Fibroblast of skin of left biceps (primary cell): ENCODE data around the gene HSD3B7.
"Not testable (repeated sequence)": the region's sequence is repeated elsewhere in the genome, so short reads cannot be mapped to it uniquely, and the experiment has no call there.

Experiments used
- DNase-seq, 2 experiments: peaks; one replicate each; pipeline ENCODE4 v3.0.0-alpha.2; 2013; ENCODE audit warnings: low read depth in 2 of 2

The HSD3B7 gene

DNA sequence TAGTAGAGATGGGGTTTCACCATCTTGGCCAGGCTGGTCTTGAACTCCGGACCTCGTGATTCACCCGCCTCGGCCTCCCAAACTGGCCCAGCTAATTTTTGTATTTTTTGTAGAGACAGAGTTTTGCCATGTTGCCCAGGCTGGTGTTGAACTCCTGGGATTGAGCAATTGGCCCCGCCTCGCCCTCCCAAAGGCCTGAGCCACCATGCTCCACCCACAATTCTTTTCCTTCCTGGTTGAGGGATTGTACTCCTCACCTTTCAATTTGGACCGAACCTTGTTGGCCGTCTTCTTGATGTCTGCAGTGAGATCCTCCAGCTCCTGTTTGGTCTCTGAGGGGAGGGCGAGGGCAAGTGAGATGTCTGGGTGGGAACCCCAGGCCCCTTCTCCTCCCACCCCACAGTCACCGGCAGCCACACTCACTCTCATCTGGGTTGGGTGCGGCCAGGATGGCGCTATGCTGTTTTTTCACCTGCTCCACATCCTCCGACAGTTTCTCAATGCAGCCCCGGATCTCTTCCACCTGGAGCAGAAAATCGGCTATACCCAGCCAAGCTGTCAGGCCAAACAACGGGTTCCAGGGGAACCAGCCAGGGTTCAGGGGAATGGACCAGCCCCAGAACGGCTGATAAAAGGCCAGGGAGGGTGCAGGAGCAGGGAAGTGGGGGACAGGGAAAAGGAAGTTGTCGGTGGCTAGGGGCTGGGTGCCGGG, 15.8 kb downstream of the HSD3B7 start:
- DNase-seq = no peak

DNA sequence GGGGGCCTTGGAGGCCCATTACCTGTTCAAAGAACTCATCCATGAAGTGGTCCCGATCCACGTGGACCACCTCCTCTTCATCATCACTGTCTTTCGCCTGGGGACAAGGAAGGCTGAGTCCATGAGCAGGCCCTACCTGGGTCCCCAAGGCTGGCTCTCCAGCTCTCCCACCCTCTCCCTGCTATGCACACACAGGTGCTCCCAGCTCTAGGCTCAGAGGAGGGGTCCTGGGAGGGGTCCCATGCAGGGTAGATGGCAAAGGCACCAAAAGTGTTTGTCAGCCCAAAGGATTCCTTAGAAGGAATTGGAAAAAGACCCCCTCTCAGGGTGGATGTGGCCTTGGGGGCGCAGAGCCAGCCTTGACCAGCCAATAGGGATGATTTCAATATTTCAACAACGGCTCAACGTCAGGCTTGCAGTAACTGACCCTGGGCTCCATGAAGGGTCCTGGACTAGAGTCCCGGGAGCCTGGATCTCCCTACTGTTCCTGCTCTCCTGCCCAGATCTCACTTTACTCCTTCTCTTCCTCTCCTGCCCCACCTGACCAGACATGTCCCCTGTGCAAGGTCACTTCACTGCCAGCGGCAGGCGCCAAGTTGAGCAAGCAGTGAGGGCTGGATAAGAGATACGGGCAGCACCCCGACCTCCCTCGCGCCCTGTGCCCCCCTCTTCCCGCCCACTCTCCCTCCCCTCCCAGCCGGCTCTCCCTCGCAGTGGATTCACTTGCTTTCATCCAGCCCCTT, 16.7 kb downstream of the HSD3B7 start:
- DNase-seq = no peak

DNA sequence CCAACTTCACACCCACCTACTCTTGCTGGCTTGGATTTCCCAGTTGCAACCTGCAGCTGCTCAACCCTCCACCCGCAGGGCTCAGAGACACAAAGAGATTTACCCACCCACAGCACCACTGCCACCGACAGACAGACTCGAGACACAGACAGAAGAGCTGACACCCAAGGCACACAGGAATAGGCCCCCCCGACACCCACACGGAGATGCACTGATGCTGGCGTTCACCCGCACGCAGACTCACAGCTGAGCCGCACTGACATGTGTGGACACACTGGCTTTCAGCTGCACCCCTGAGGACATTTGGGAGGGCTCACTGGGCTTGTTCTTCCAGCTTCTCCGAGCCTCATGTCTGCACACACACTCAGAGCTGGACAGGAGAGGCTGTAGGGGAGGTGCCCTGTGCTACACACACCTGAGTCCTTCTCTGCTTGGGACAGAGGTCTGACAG, 17.3 kb downstream of the HSD3B7 start:
- no peak for DNase-seq

DNA sequence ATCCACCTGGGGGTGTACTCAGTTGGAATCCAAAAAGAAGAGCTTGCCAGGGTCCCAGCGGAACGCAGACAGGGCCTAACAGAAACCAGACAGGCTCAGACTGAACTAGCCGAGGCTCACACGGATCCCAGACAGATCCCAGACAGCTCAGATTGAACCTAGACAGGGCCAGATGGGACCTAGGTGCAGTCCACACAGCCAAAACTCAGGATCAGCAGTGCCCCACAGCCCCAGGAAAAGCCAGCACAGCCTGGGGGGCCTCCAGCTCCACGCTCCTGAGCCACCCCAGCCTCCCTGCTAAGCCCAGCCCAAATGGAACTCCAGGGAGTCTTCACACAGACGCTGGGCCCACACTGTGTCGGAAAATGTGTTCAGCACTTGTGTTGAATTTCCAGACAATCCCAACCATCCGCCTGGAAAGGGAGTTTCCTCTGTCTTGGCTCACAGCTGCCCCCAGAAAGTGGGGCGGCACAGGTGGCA, 17.9 kb downstream of the HSD3B7 start:
- no peak for DNase-seq

DNA sequence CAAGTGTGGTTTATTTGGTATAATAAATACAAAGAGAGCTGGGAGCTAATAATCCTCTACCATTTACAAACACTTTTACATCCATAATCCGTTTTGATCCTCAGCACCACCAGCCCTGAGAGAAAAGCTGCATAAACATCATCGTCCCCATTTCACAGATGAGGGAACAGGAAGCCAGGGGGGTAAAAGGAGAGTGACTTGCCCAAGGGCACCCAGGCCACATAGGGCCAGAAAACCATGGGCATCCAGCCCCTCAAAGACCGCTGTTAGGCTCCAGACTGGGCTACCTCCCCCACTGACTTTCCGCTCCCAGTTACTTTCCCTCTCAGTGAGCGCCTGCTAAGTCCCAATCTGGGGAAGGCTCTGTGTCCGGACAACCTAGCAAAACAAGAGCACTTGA, 18.7 kb downstream of the HSD3B7 start:
- no peak for DNase-seq

DNA sequence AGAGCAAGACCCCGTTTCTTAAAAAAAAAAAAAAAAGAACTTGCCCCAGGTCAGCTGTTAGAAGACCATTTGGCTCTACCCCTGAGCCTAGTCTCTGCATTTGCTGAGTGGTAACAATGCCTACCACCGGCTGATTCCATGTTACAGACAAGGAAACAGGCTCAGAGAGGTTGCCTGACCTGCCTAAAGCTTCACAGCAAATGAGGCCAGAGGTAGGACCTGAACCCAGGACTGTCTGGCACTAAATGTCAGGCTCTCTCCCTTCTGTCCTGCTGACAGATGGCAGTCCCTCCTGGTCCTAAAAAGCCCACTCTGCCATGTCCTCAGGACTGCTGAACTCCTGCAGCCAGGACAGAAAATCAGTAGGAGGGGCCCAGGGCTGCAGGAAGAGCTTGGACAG, 19.7 kb downstream of the HSD3B7 start:
- DNase-seq = no peak

DNA sequence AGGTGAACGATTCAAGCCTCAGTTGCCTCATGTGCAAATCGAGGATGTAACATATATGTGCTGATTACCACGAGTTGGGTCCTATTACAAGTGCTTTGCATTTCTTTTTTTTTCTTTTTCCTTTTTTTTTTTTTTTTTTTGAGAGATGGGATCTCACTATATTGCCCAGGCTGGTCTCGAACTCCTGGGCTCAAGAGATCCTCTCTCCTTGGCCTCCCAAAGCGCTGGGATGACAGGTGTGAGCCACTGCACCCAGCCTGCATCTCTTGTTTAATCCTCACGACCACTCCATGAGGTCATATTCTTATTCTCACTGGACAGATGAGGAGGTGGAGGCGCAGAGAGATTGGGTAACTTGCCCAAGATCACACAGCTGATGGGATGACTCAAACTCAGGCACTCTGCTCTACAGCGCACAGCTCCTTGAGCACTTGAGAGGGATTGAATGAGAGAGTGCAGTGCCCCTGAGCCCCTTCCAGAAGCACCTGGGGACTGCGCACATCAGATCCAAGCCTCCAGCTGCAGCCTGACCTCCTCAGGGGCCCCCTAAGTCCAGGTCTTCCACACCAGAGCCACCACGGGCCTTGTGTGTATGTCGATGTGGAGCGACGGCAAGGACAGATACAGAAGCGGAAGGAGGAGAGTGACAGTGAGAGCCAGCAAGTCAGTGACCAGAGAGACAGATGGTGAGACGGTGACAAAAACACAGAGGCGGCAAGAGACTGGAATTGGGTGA, 20.5 kb downstream of the HSD3B7 start:
- DNase-seq = no peak

DNA sequence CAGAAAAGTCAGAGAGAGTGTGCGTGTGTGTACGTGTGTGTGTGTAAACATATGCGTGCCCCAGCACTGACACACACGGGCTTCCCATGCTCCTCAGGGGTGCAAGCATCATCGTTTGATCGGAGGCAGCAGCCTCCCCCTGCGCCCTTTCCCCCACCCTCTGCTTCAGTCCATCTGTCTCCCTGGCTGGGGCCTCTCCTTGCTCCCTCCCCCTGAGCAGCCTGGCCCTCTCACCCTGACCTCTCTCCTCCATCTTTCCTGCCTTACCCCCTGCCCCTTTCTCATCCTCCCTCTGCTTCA, 21.0 kb downstream of the HSD3B7 start:
- no peak for DNase-seq

DNA sequence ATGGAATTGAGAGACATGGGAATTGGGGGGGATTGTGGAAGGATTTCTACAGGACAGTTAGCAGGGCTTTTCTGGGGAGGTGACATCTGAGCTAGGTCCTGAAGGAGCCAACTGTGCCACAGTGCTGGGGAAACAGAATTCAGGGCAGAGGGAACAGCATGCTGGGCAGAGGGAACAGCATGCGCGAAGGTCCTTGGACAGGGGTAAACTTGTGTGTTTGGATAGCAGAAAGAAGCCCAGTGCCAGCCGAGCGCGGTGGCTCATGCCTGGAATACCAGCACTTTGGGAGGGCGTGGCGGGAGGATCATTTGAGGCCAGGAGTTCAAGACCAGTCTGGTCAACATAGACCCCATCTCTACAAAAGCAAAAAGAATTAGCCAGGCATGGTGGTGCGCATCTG, 21.6 kb downstream of the HSD3B7 start:
- no peak for DNase-seq

DNA sequence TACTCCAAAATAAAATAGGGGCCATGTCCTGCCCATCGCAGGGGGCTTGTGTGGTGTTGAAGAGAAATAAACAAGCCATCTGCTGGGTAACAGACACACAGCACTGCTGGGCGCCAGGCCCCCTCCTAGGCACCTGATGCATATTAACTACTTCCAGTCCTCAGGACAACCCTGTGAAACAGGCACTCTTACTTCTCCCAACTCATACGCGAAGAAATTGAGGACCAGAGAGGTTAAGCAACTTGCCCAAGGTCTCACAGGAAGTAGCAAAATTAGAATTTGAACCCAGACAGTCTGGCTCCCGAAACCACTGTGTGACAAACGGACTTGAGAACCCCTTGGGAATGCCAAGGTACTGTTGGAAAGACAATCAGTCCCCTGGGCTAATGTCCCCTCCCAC, 22.7 kb downstream of the HSD3B7 start:
- no peak for DNase-seq

DNA sequence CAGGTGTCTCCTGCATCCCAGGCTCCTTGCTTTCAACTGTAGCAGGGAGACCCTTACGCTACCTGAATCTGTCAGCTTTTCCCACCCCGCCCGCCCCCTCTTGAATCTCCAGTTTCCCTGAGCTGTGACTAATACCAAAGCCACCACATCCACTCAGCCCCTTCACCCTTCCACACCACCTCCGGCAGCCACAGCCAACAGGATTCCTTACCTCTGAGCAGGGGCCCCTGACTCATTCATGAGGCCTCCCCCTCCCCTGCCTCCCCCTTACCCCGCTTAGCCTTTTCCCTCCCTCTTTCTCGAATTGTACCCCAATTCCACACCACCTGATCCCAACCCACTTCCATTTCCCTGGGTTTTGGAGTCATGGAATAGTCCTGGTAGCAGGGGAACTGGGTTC, 23.1 kb downstream of the HSD3B7 start:
- DNase-seq = no peak

DNA sequence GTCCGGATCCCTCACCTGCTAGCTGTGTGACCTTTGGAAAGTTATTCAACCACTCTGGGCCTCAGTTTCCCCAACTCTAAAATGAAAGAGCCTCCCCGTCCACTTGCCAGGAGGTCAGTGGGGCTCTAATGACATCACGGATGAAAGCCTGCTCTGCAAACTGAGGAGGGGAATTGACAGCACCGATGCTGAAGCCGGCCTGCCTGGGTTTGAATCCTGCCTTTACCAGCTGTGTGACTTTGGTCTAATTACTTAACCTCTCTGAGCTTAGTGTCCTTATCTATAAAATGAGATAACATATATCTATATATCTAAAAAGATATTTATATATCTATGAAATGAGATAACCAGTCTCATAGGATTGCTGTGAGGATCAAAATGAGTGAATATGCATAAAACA, 23.5 kb downstream of the HSD3B7 start:
- no peak for DNase-seq

DNA sequence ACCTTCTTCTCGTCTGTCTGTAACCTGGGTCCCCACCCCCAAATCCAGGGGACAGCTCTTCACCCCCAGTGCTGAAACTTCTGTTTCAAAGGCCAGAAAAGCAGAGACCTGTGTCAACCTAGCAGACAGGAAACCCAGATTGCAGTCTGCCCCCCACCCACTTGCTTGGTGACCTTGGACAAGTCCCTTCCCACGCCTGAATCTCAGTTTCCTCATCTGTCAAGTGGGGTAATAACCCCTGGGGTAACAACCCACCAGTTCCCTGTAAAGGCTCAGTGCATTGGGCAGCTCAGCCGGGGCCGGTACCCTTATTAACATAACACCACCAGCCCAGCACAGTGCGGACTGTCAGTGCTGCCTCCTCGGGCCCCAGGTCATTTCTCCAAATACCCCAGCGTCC, 24.1 kb downstream of the HSD3B7 start:
- DNase-seq = no peak

DNA sequence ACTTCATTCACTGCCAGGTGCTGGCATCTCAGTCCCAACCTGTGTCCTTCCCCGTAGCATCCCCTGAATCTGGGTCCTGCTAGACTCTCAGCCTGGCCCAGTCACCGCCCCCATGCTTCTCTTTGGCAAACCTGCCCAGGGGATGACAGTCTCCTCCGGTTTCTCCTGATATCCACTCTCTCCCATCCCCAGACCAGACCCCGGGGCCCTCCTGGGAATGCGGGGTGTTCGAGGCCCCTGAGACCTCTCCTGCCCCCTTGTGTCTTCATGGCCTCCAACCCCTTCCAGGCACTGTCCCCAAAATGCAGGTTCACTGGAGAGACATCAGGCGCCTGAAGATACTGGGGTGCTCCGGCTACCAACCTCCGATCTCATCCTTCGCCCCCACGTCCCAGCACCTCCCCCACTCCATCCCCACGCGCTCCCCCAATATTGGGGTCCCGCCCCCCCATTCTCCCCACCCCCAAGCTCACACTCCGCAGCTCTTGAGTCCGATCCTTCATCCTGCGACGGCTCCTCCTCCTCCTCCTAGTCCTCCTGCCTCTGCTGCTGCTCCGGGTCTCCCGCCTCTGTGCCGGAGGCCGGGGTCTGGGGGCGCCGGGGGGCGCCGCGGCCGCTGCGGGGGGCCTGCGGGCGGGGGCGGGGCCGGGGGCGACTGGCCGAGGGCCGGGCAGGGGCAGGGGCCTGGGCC, 25.0 kb downstream of the HSD3B7 start:
- no peak for DNase-seq

DNA sequence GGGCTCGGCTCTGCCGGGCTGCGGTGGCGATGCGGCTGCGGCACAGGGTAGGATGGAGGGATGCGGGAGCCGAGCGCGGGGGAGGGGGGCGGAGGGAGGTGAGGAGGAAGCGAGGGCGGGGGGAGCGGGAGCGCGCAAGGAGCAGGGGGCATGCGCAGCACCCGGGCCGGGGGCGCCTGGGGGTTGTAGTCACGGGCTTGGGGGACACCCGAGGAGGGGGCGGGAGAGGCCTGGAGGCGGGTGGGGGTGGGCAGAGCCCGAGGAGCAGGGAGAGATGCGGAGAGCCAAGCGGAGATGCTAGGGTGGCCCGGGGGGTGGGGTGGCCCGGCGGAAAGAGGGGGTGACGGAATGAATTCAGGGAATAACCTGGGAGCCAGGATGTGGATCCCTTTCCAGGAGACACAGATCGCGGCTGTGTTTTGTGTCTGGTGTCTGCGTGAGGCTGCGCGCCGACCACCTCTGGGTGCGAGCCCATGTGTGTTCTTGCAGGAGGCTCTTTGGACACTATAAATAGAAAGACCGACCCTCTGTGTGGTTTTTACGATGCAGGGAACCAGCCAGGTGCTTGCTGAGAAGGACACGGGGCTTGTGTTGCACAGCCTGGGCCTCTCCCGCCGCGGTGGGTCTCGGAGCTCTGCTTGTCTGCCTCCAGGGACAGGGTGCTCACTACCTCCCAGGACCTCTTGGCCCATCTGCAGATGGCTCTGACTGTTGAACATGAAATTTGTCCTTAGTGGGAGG, 25.7 kb downstream of the HSD3B7 start, which contains the start of gene STX1B:
STX1B (minus strand) TSS at position 54 of the 741 bp plus-strand sequence. CDS start 242 bp downstream, outside the sequence.
- no peak for DNase-seq

DNA sequence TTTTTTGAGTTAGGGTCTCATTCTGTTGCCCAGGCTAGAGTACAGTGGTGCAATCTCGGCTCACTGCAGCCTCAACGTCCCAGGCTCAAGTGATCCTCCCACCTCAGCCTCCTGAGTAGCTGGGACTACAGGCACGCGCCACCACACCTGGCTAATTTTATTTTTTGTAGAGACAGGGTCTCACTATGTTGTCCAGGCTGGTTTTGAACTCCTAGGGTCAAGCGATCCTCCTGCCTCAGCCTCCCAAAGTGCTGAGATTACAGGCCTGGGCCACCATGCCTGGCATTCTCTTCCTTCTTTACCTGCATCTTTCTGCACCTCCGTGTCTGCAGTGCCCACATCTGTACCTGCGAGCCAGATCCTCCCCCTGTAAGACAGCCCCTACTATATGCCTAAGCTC, 26.8 kb downstream of the HSD3B7 start:
- not testable (repeated sequence) for DNase-seq

DNA sequence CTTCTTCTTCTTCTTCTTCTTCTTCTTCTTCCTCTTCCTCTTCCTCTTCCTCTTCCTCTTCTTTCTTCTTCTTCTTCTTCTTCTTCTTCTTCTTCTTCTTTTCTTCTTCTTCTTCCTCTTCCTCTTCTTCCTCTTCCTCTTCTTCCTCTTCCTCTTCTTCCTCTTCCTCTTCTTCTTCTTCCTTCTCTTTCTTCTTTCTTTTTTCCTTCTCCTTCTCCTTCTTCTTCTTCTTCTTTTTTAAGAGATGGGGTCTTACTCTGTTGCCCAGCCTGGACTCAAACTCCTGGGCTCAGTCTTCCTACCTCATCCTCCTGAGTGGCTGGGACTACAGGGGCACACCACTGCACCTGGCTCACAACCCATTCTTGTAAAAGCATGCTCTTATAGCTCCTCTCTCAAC, 28.3 kb downstream of the HSD3B7 start:
- DNase-seq = not testable (repeated sequence)

DNA sequence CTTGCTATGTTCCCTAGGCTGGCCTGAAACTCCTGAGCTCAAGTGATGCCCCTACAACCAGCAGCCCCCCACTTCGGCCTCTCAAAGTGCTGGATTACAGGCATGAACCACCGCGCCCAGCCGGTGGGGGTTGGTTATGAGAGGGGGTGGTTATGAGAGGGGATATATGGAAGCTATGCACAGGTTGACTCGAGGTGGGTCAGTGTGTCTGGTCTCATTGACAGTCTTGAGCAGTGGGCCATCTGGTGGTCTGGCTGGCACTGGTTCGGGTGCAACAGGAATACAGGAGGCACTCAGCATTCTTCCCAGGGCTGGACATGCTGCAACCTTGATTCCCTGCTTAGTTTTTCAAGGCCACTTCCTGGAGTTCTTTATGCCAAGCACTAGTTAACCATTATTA, 31.0 kb downstream of the HSD3B7 start:
- DNase-seq = no peak

DNA sequence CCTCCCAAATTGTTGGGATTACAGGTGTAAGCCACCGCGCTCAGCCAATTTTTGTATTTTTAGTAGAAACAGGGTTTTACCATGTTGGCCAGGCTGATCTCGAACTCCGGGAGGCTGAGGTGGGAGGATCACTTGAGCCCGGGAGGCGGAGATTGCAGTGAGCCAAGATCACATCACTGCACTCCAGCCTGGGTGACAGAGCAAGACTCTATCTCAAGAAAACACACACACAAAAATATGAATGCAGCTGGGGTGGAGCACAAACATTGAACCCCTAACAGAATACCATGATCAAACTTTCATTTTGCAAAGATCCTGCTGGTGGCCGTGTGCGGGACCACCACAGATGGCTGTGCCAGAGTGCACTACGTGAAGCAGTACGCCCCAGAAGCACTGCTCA, 32.7 kb downstream of the HSD3B7 start:
- DNase-seq = not testable (repeated sequence)

DNA sequence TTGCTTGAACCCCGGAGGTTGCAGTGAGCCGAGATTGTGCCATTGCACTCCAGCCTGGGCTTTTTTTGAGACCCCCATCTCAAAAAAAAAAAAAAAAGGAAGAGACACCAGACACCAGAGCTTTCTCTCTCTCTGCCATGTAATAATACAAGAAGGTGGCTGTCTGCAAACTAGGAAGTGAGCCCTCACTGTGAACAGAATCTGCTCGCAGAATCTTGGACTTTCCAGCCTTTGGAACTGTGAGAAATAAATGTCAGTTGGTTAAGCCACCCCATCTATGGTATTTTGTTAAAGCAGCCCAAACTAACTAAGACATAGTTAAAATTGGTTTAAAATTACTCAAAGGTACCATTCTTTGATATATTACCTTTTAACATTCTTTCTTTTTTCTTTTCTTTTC, 35.5 kb downstream of the HSD3B7 start:
- no peak for DNase-seq

DNA sequence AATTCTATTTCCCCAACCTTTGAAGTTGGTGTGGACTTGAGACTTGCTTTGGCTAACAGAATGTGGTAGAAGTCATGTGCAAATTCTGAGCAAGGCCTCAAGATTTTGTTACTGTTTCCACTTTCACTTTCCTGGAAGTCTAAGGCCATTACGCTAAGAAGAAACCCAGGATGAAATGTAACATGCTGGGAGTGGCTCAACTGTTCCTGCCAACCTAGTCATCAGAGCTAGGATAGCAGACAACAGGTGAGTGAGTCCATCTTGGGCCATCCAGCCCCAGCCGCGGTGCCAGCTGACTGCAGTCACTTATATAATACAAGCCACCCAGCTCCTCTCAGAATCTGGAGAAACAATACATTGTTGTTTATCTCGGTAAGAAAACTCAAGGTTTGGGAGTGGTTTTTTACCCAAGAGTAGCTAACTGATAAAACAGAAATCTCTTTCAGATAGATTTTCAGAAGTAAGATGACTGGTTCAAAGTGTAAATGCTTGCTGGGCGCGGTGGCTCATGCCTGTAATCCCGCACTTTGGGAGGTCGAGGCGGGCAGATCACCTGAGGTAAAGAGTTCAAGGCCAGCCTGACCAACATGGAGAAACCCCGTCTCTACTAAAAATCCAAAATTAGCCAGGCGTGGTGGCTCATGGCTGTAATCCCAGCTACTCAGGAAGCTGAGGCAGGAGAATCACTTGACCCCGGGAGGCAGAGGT, 37.7 kb downstream of the HSD3B7 start:
- no peak for DNase-seq
